Left ventricle myocardium superior (tissue), 1 donor: ENCODE measurements around the gene PGAP2. TPM values are rescaled to one million over a fixed set of nuclear protein-coding genes. Genes with fewer than 3 reads are reported as not detected.
A peak's percentile ranks its signal among the peaks of the same experiment; 100 is the strongest.

Experiments used
- ATAC-seq: fragments of 200-7000 bp; cut with Tn5 transposase; one replicate; pipeline ENCODE4 v1.9.1; 2020; ENCODE audit warnings: mild to moderate bottlenecking, moderate library complexity
- DNase-seq: peaks from one replicate; pipeline ENCODE4 v3.0.0-alpha.2; 2020
- intact Hi-C: fragments of 100-400 bp; cut with micrococcal nuclease; formaldehyde crosslinking; loops from one replicate; pipeline ENCODE4 v1.11.0; 2022
- total RNA-seq: library from RNA; stranded (reverse); fragmentation: NEBNext Ultra II Directional; extraction: Animal tissue kit (Norgen Biotek cat#: 25700); gene quantifications from one replicate; pipeline ENCODE4 v1.2.1, GENCODE V29; 2021
- donor health status: DM: no; HTN: yes; CAD: no; lungs with severe emphysema.

PGAP2 gene
- total RNA-seq, 1 donor from 2014 or later, result 19.6 TPM

GRCh38 chr11:3867209-3868091, 59.1 kb downstream of the PGAP2 start:
- DNase-seq, result peak; percentile 40
- intact Hi-C loops, result loop anchor here (10.0 kb wide), 1 partner anchor 77 kb away; no protein-coding TSS in a partner anchor
- peak; percentile 95 for ATAC-seq

GRCh38 chr11:3873712-3874349, 65.5 kb downstream of the PGAP2 start:
- ATAC-seq, result no peak
- no peak for DNase-seq
- intact Hi-C loops, result no loop called here

Other genes with a start within 250 kb of the PGAP2 start
- 4.6 TPM for gene ART5, start 166.6 kb upstream of the PGAP2 start, total RNA-seq
- gene ART1, start 163.4 kb upstream of the PGAP2 start, total RNA-seq, result 0.52 TPM
- 0.89 TPM for gene CHRNA10, start 137.2 kb upstream of the PGAP2 start, total RNA-seq
- gene NUP98, start 11.0 kb upstream of the PGAP2 start, total RNA-seq, result 40.3 TPM
- gene RHOG, start 32.4 kb downstream of the PGAP2 start, total RNA-seq, result 18.6 TPM
- gene STIM1, start 47.1 kb downstream of the PGAP2 start, total RNA-seq, result 17.0 TPM